ENCODE measurements around the gene TEX55.
"Not testable (repeated sequence)": the region's sequence is repeated elsewhere in the genome, so short reads cannot be mapped to it uniquely, and the experiment has no call there.

TEX55 gene

DNA sequence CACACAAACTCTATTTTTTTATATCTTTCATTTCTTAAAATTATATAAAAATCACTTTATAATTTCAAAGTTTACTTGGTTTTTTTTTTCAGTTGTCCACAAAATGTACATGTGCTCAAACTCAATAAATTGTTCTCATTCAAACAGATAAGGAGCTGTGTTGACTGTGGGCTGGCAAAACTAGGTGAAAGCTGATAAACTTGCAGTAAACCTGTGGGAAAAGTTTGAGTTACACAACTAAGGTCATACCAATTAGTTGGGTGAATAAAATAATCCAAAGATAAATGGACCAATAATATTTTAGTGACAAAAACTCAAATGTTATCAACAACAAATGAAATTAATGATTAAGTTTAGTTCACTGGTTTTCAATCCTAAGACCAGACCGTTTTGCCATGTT, 14.8 kb downstream of the TEX55 start:
- no peak for DNase-seq (ENCODE audit: low read depth)

DNA sequence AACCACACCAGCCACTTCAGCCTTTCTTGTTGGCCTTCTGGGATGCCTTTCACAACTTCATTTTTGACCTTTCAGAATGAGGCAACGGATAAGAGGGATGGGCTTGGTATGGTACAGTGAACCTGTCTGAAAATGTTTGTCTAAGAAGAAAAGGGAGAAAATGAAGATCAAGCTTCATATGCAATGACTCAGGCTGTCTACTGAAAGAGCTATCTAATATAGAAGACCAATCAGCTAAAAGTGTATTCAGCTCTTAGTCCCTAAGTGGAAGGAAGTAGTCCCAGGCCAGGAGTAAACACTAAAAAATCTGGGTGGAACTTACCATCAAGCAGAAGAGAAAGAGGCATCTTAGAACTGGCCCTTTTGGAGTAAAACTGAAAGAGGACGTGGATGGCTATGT, 15.3 kb downstream of the TEX55 start:
- DNase-seq (ENCODE audit: low read depth), result no peak

DNA sequence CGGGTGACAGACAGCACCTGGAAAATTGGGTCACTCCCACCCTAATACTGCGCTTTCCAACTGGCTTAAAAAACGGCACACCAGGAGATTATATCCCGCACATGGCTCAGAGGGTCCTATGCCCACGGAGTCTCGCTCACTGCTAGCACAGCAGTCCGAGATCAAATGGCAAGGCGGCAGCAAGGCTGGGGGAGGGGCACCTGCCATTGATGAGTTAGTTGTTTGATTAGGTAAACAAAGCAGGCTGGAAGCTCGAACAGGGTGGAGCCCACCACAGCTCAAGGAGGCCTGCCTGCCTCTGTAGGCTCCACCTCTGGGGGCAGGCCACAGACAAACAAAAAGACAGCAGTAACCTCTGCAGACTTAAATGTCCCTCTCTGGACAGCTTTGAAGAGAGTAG, 18.8 kb downstream of the TEX55 start:
- not testable (repeated sequence) for DNase-seq (ENCODE audit: low read depth)

DNA sequence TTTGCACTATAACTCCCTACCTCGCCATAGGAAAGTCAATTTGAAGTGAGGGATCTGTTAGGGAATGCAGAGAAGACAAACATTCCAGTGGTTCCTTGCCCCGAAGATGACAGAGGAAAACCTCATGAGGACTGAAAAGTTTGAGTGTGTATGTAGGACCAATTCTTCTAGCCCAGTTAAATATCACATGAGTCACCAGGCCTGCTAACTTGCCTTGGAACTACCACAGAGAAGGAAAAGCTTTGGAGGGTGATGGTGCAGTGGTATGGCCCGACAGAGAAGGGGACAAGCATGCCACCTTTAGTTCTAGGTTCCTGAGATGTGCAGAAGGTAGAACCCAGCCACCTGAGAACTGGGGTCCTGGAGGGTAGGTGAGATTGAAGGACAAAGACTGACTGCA, 24.9 kb downstream of the TEX55 start:
- DNase-seq (ENCODE audit: low read depth), result no peak

DNA sequence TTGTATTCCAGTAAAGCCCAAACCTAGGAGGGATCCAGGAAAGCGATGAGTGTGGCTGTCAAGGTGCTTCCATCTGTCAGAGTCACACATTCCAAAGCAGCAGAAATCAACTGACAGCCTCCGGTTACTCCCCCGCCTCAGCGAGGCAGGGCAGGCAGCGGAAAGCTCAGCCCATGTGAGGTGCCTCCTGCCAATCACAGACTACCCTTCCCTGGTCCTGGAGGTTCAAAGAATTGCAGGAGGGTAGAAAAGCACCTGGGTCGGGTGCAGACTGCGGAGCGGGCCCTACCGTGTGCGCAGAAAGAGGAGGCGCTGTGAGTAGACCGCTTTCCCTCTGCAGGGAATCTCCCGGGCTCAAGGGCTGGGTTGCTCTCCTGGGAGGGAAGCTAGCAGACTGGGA, 27.4 kb downstream of the TEX55 start, which contains the start of gene UPK1B:
TSS of gene UPK1B (plus strand) at position 274 of the 400 bp plus-strand sequence. CDS start 13,144 bp downstream, outside the sequence.
- DNase-seq (ENCODE audit: low read depth), result no peak

DNA sequence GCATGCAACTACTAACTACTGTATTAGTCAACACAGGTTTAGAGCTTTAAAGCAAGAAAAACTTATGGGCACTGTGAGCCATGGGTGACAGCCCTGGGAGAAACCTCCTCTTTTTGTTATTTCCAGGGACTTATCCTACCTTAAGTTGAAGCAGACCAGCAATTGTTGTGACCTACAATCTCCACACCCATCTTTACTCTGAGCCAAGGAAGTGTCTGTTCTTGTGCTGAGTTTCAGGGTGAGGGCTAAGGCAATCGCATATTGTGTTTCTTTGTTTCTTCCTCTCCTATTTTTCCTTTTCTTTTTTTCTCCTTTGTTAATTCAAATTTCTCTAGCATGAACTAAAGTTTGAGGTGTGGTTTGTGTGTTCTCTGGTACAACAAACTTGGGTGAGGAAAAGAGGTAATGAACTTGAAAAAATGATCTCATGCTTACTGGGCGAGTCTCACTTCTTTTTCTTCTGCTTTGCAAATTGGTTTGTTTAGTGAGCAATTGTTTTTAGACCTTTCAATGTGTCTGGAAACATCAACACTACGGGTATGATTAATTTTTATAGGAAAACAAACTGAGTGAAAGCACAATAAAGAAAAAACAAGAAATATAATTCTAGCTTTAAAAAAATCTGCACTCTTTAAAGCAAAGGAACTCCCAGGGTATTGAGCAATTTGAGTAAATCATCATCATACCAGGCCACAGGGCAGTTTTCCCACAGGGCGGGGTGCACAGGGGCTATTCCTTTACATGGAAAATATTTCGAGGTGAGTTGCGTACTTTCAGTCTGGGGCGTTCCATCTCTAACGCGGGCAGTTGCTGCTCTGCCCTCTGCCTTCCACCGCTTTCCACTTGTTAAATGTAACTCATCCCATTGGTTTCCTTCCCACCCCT, 30.1 kb downstream of the TEX55 start:
- no peak for DNase-seq (ENCODE audit: low read depth)

DNA sequence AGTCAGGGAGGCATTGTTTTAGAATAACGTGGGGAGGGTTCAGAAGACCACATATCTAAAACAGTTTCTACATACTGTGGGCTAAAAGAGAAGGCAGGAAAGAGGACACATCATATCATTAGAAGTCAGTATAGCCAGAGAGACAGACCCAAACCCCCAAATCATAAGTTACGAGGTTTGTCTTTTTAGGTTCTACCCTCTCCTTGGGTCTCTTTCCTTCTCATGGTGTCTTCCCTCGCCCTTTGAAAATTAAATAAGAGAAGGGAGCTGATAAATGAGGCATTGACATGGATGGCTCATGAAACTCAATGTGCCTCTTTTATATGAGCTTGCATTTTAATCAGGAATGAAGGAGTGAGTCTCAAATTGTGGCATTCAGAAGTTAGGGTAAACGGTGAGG, 30.8 kb downstream of the TEX55 start:
- no peak for DNase-seq (ENCODE audit: low read depth)

DNA sequence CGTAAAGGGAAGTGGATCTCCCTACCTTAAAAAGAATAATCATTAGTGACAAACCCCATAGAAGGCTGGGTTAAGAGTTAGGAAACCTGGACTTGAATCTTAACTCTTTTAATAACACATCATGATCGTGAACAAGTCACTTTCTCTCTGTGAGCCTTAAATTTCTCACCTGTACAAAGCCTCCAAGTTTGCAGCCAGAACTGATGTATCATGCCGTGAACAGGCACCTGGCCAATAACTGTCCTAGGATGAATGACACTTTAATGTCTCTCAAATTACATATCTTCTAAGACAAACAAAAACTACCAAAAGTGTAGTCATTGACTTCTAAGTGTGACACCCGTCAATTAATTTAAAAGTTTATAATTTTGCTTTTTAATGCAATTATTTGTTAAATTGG, 31.4 kb downstream of the TEX55 start:
- no peak for DNase-seq (ENCODE audit: low read depth)

DNA sequence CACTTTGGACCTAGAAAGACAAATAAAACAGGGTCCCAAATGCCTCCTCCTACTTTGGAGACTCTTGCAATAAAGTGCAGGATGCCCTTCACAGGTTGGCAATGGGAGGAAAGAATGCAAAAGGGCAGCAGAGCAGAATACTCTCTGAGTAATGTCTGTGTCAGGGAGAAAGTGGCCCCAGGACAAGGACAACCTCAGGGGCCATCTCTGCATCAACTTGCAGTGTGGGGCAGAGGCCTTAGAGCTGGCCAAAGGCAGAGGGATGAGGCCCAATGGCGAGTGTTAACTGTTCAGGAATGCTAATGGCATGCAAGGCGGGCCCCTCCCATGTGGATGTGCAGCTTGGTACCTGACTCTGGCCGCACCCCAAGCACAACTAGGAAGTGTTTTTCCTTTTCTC, 35.8 kb downstream of the TEX55 start:
- no peak for DNase-seq (ENCODE audit: low read depth)

DNA sequence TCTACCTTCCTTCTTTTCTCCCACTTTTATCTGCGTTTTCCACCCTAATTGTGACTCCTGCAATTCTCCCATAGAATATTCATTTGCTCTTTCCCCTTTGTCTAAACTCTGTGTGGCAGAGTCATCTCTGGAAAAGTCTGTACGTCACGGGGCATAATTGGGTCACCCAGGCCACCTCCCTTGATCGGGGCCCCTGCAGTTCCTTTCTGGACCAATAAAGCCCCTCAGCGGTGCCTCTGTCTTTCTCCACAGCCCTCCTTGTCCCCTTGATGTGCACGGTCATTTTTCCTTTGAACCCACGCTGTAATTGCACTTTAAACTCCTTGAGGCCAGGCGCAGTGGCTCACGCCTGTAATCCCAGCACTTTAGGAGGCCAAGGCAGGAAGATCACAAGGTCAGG, 38.1 kb downstream of the TEX55 start:
- no peak for DNase-seq (ENCODE audit: low read depth)

DNA sequence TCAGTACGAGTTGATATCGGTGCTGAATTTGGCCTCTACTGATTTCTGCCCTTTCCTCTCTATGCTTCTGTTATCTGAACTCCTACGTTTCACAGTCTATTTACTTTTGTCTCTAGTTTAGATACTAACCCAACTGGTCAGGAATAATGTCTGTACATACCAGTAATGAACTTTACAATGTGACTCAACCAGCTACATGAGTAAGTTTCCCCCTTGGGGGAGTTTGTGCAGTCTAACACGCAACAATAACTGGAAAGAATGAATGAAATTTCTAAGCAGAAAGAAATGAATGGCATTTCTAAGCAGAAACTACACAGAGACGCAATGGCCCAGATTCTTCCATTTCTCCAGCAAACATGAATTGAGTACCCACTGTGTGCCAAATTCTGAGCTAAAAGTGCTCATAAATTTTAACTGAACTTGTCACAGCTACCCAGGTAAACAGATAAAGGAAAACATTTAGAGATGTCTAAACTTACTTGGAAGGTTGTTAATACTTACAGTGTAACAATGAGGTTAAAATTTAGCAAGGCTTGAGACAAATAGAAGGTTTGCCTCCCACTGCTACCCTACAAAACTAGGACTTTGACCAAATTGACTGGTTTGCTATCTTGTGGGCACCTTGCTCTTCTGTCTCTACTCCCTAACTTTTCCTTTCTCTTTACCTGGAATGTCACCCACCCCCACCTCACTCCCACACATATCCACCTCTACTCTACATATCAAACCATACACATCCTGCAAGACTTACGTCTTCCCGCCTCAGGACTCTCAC, 39.0 kb downstream of the TEX55 start:
- DNase-seq (ENCODE audit: low read depth), result no peak

DNA sequence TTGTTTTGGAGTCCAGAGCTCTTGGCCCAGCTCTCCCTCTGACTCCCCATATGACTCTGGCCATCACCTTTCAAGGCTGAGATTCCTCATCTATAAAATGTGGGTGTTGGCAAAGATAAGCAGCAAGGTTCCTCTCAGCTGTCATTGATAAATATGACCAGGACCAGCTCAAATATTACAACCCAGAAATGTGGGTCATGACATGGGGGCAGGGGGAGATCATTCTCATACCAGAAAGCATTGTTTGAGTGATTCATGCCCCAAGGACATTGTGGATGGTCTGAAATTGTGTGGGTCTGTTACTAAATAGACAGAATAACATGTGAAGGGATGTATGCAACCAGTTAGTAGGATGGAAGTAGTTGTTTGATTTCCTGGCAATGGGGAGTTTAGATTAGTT, 41.3 kb downstream of the TEX55 start:
- DNase-seq (ENCODE audit: low read depth), result no peak

DNA sequence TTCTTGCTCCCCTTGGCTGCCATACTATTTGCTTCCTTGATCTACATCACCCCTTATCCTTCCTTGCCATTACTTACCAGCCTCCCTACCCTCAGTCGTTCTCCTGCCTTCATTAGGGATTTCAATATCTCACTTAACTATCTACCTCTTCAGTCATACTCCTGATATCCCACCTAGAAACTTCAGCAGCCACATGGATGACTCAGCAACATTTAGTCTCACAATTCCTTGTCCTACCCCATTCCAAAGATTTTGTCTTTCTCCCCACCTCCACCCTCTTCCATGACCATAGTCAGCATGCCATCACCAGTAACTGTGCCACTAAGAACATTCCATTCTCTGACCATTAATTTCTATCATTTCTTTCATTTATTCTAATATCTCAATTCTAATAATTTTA, 45.8 kb downstream of the TEX55 start:
- DNase-seq (ENCODE audit: low read depth), result no peak

DNA sequence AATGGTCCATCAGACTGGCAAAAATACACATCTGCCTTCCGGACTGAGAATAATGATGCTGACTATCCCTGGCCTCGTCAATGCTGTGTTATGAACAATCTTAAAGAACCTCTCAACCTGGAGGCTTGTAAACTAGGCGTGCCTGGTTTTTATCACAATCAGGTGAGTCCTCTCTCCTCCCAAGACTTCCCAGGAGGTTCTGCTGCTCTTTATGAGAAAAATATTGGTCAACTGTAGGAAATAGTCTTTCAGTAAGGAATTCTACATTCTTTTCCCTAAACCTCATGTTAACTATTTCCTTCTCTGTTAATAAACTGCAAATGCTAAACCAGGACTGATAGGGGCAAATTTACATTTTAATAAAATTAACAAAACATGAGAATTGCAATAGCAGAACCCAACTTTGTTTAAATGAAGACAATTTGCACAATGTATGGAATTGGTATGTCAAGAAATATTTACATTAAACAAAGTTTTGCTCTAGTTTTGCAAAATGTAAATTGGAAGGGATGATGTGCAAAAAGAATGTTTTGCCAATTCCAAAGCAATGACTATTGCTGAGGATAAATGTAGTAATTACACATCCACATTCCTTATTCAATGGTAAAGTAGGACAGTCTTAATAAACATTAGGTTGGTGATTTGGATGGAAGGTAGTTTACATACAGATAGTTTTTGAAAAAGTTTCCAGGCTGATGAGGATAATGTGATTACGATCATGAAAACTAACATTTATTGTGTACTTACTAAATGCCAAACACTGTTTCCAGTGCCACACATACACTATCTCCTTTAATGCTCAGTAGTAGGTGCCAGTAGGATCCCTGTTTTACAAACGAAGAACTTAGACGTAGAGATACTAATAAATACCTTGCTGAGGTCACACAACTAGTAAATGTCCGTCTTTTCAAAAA, 48.5 kb downstream of the TEX55 start:
- DNase-seq (ENCODE audit: low read depth), result no peak

DNA sequence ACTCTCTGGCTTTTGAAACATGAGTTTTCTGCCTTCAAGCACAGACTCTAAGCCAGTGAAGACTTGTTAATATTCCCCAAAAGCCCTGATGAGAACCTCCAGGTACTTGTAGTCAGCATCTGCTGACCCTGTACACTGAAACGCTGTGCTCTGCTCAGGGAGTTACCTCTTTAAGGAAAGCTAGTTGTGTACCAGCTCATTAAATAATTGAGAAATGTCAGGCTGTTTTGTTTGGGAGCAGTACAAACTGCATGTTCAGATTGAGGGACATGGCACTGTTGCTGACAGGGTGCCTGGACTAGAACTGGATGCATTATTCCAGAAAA, 49.1 kb downstream of the TEX55 start:
- DNase-seq (ENCODE audit: low read depth), result no peak

DNA sequence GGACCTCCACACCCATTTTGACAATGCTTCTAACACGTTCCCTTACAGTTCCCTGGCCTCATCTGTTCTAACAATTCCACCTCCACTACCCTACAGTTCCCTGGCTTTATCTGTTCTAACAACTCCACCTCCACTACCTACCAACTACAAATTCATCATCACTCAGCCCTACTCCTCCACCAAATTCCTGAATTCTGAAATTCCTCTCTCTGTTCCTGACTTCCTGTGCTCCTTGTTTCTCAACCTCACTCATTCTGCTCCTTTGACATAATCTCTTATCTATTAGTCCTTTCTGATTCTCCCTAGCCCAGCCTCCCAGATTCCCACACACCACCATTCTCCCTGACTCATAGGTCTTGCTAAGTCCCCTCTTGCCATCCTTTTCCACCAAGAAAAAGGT, 49.9 kb downstream of the TEX55 start:
- DNase-seq (ENCODE audit: low read depth), result no peak
